ENCODE data around the gene GJA9. TPM values are rescaled to one million over a fixed set of nuclear protein-coding genes. Genes with fewer than 3 reads are reported as not detected.
"Not testable (repeated sequence)": the region's sequence is repeated elsewhere in the genome, so short reads cannot be mapped to it uniquely, and the experiment has no call there.

Gene GJA9
- total and polyA plus RNA-seq, 2 donors (not counting 1 experiment from before 2014, with no cell fraction given): under 0.01 TPM; not detected in 1

DNA sequence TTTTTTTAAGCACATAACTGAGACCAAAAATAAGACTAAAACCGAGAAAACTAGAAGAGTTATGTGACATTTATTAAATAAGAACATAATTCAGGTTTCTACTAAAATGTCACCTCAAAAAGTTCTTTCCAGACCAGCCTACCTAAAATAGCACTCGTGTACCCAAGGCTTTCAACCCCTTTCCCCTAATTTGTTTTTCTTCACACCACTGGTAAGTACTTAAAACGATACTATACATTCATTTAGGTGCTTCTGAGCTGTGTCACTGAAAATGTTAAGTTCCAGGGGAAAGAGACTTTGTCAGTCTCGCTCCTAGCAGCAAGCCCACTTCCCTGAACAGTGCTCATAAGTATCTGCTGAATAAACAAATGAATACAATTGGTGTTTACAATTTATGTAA is 28.6 kb downstream of the GJA9 start:
- Histone ChIP-seq H3K27me3 (ENCODE audit: control insufficient read depth, insufficient read depth, low read length) (no peaks in the 10 kb centered on the region), H3K9me3 (ENCODE audit: control insufficient read depth, insufficient read depth, low read depth, low read length) (no peaks in the 10 kb centered on the region), H3K4me1 (ENCODE audit: control insufficient read depth, extremely low read depth, insufficient read depth, low read length) (no peaks in the 10 kb centered on the region), H3K36me3 (ENCODE audit: control insufficient read depth, insufficient read depth, low read length) (peaks cover 6% of the 10 kb centered on the region), H3K4me2 (ENCODE audit: extremely low read depth, insufficient read depth, low read length) (no peak overlapping the region), H3K79me2 (ENCODE audit: control insufficient read depth, insufficient read depth, low read length) (peaks cover 14% of the 10 kb centered on the region), H2AFZ (ENCODE audit: low read length) (no peak overlapping the region), H3K27ac (ENCODE audit: insufficient read depth, low read length) (no peak overlapping the region), H3K4me3 (replicated peaks in 1 of 4; ENCODE audit: control extremely low read depth in 1 of 4, insufficient read depth in 1 of 4, low read depth in 3 of 4, low read length in 4 of 4) (no peak overlapping the region), H3K9ac (ENCODE audit: insufficient read depth, low read length) (no peak overlapping the region), H4K20me1 (ENCODE audit: control insufficient read depth, extremely low read depth, insufficient read depth, low read length) (no peaks in the 10 kb centered on the region)
- DNase-seq (ENCODE audit: low read depth in 2 of 2): no peak
- TF ChIP-seq, protein P1, sequence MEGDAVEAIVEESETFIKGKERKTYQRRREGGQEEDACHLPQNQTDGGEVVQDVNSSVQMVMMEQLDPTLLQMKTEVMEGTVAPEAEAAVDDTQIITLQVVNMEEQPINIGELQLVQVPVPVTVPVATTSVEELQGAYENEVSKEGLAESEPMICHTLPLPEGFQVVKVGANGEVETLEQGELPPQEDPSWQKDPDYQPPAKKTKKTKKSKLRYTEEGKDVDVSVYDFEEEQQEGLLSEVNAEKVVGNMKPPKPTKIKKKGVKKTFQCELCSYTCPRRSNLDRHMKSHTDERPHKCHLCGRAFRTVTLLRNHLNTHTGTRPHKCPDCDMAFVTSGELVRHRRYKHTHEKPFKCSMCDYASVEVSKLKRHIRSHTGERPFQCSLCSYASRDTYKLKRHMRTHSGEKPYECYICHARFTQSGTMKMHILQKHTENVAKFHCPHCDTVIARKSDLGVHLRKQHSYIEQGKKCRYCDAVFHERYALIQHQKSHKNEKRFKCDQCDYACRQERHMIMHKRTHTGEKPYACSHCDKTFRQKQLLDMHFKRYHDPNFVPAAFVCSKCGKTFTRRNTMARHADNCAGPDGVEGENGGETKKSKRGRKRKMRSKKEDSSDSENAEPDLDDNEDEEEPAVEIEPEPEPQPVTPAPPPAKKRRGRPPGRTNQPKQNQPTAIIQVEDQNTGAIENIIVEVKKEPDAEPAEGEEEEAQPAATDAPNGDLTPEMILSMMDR (conservative IDR thresholded peaks at IDR 0.05 in 1 of 2, IDR thresholded peaks at IDR 0.05 in 1 of 2; ENCODE audit: low read depth in 1 of 2, low read length in 2 of 2): no peak
- TF ChIP-seq EZH2 (IDR thresholded peaks at IDR 0.05; ENCODE audit: low read length, missing control alignments): no peak

DNA sequence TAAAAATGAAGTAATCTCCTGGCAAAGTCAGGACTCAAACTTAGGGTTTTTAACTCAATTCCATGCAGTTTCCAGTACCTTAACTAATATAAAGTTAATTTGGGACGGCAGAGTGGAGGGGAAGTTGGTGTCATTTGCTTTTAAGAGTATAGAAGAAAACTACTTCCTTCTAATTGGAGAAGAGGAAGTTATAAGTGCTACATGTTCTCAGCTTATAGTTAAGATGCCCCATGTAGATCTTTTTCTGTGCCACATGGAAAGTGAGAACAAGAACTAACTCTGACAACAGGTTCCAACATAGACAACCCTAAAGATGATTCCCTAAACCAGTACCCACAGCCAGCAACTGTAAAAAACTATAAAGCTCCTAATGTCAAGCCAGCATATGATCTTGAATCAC is 33.3 kb downstream of the GJA9 start:
- Histone ChIP-seq H3K79me2 (ENCODE audit: control insufficient read depth, insufficient read depth, low read length) (peaks cover 1% of the 10 kb centered on the region), H3K27ac (ENCODE audit: insufficient read depth, low read length) (no peak overlapping the region), H3K4me2 (ENCODE audit: extremely low read depth, insufficient read depth, low read length) (no peak overlapping the region), H3K4me1 (ENCODE audit: control insufficient read depth, extremely low read depth, insufficient read depth, low read length) (no peaks in the 10 kb centered on the region), H3K9me3 (ENCODE audit: control insufficient read depth, insufficient read depth, low read depth, low read length) (no peaks in the 10 kb centered on the region), H3K9ac (ENCODE audit: insufficient read depth, low read length) (no peak overlapping the region), H3K4me3 (replicated peaks in 1 of 4; ENCODE audit: control extremely low read depth in 1 of 4, insufficient read depth in 1 of 4, low read depth in 3 of 4, low read length in 4 of 4) (no peak overlapping the region), H2AFZ (ENCODE audit: low read length) (no peak overlapping the region), H3K27me3 (ENCODE audit: control insufficient read depth, insufficient read depth, low read length) (no peaks in the 10 kb centered on the region), H4K20me1 (ENCODE audit: control insufficient read depth, extremely low read depth, insufficient read depth, low read length) (no peaks in the 10 kb centered on the region), H3K36me3 (ENCODE audit: control insufficient read depth, insufficient read depth, low read length) (peaks cover 4% of the 10 kb centered on the region)
- no peak for TF ChIP-seq EZH2 (IDR thresholded peaks at IDR 0.05; ENCODE audit: low read length, missing control alignments)
- TF ChIP-seq, protein P1 (conservative IDR thresholded peaks at IDR 0.05 in 1 of 2, IDR thresholded peaks at IDR 0.05 in 1 of 2; ENCODE audit: low read depth in 1 of 2, low read length in 2 of 2): no peak
- no peak for DNase-seq (ENCODE audit: low read depth in 2 of 2)

DNA sequence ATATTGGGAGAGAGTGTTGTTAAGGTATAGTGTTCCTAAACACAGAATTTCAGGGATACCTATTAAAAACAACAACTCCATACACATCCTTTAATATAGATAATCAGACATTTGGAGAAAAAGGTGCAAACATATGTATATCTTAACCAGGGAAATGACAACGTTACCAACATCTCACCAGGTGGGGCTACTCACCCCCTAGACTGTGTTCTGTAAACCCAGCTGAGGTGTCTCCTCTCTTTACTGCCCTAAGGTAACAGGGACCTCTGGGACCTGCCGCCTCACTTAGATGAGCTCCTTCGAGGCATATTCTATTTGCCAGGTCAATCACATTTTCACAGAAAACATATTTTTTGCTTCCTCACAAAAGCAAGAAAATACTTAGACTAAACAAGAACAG is 35.2 kb downstream of the GJA9 start:
- no peak for DNase-seq (ENCODE audit: low read depth in 2 of 2)
- no peaks in the 10 kb centered on the region for H3K4me1 ChIP-seq (ENCODE audit: control insufficient read depth, extremely low read depth, insufficient read depth, low read length)
- no peaks in the 10 kb centered on the region for H4K20me1 ChIP-seq (ENCODE audit: control insufficient read depth, extremely low read depth, insufficient read depth, low read length)
- no peaks in the 10 kb centered on the region for H3K27me3 ChIP-seq (ENCODE audit: control insufficient read depth, insufficient read depth, low read length)
- H3K79me2 ChIP-seq (ENCODE audit: control insufficient read depth, insufficient read depth, low read length): peaks cover 1% of the 10 kb centered on the region
- TF ChIP-seq EZH2 (IDR thresholded peaks at IDR 0.05; ENCODE audit: low read length, missing control alignments): no peak
- TF ChIP-seq, protein P1 (conservative IDR thresholded peaks at IDR 0.05 in 1 of 2, IDR thresholded peaks at IDR 0.05 in 1 of 2; ENCODE audit: low read depth in 1 of 2, low read length in 2 of 2): no peak
- no peak overlapping the region for H3K9ac ChIP-seq (ENCODE audit: insufficient read depth, low read length)
- no peak overlapping the region for H3K27ac ChIP-seq (ENCODE audit: insufficient read depth, low read length)
- peaks cover 4% of the 10 kb centered on the region for H3K36me3 ChIP-seq (ENCODE audit: control insufficient read depth, insufficient read depth, low read length)
- no peak overlapping the region for H3K4me3 ChIP-seq (replicated peaks in 1 of 4; ENCODE audit: control extremely low read depth in 1 of 4, insufficient read depth in 1 of 4, low read depth in 3 of 4, low read length in 4 of 4)
- H3K4me2 ChIP-seq (ENCODE audit: extremely low read depth, insufficient read depth, low read length): no peak overlapping the region
- no peak overlapping the region for H2AFZ ChIP-seq (ENCODE audit: low read length)
- H3K9me3 ChIP-seq (ENCODE audit: control insufficient read depth, insufficient read depth, low read depth, low read length): no peaks in the 10 kb centered on the region

DNA sequence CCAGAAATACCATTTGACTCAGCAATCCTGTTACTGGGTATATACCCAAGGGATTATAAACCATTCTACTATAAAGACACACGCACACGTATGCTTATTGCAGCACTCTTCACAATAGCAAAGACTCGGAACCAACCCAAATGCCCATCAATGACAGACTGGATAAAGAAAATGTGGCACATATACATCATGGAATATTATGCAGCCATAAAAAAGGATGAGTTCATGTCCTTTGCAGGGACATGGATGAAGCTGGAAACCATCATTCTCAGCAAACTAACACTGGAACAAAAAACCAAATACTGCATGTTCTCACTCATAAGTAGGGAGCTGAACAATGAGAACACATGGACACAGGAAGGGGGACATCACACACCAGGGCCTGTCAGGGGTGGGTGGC is 36.3 kb downstream of the GJA9 start:
- H2AFZ ChIP-seq (ENCODE audit: low read length); DNase-seq (ENCODE audit: low read depth in 2 of 2); H3K79me2 ChIP-seq (ENCODE audit: control insufficient read depth, insufficient read depth, low read length); H3K36me3 ChIP-seq (ENCODE audit: control insufficient read depth, insufficient read depth, low read length); H3K9me3 ChIP-seq (ENCODE audit: control insufficient read depth, insufficient read depth, low read depth, low read length); H3K4me1 ChIP-seq (ENCODE audit: control insufficient read depth, extremely low read depth, insufficient read depth, low read length); H3K27me3 ChIP-seq (ENCODE audit: control insufficient read depth, insufficient read depth, low read length); H3K9ac ChIP-seq (ENCODE audit: insufficient read depth, low read length); H3K4me3 ChIP-seq (replicated peaks in 1 of 4; ENCODE audit: control extremely low read depth in 1 of 4, insufficient read depth in 1 of 4, low read depth in 3 of 4, low read length in 4 of 4); H4K20me1 ChIP-seq (ENCODE audit: control insufficient read depth, extremely low read depth, insufficient read depth, low read length); H3K27ac ChIP-seq (ENCODE audit: insufficient read depth, low read length); H3K4me2 ChIP-seq (ENCODE audit: extremely low read depth, insufficient read depth, low read length): not testable (repeated sequence)

Measured in fibroblast of lung (primary cell).